HepG2 (cell line): Measurements from ENCODE around the gene TRERF1. TPM values are rescaled to one million over a fixed set of nuclear protein-coding genes. Genes with fewer than 3 reads are reported as not detected.

ENCODE experiments used
- ATAC-seq: fragments of 200-7000 bp; cut with Tn5 transposase; 3 replicates; pipeline ENCODE4 v1.9.1; 2020; ENCODE audit warnings: mild to moderate bottlenecking, moderate library complexity
- BruUV-seq: library from RNA; stranded (reverse); fragments of 400-500 nt; replicated peaks from 2 replicates; lab custom pipeline; 2021; lab: Mats Ljungman, UMichigan
- CTCF ChIA-PET: fragments of 300-600 bp; formaldehyde crosslinking; extraction: SDS; loops from one replicate; lab custom pipeline; 2021; ENCODE audit warnings: low total read pairs, inconsistent platforms, low intra/inter-chr PET ratio; lab: Yijun Ruan, JAX
- POLR2A ChIA-PET: fragments of 350-600 bp; sonication (Branson Sonifier 250); formaldehyde crosslinking; loops from one replicate; lab custom pipeline; 2020; ENCODE audit warnings: antibody characterized with exemption, inconsistent platforms; lab: Yijun Ruan, JAX
- DNase-seq: peaks from one replicate; pipeline ENCODE4 v3.0.0-alpha.2; 2015; ENCODE audit warnings: low spot score
- FAIRE-seq: peaks from 3 replicates; lab custom pipeline; 2011; peaks lifted over from hg19 to GRCh38; lab: Jason Lieb, UNC
- H2AFZ ChIP-seq: one replicate; pipeline ENCODE4 v1.6.1; 2011; ENCODE audit warnings: low read length, inconsistent platforms
- H3K27ac ChIP-seq: fragments of 300-600 bp; 3 replicates; pipeline ENCODE4 v1.8.0; 2011; ENCODE audit warnings: mixed run types, mild to moderate bottlenecking, mixed read lengths, low read length, inconsistent platforms; ENCODE audit not compliant: insufficient read depth; ENCODE audit errors: extremely low read length
- H3K27me3 ChIP-seq, 2 experiments: fragments of 200-600 bp in 1 of 2; 2 replicates in 1 of 2; 3 replicates in 1 of 2; pipeline versions ENCODE4 v1.6.0 to v1.8.0; 2011; ENCODE audit warnings: low read length in 2 of 2, mild to moderate bottlenecking in 2 of 2, moderate library complexity in 2 of 2, inconsistent platforms in 1 of 2; ENCODE audit not compliant: insufficient read depth in 2 of 2, control insufficient read depth in 1 of 2
- H3K36me3 ChIP-seq, 2 experiments: fragments of 200-600 bp in 1 of 2; replicated peaks in 1 of 2; 2 replicates in 1 of 2; 3 replicates in 1 of 2; pipeline versions ENCODE4 v1.5.1 to v1.8.0; 2011; ENCODE audit warnings: low read length in 2 of 2, inconsistent platforms in 1 of 2; ENCODE audit not compliant: insufficient read depth in 2 of 2, control insufficient read depth in 1 of 2
- H3K4me1 ChIP-seq: 2 replicates; pipeline ENCODE4 v1.5.1; 2012; ENCODE audit warnings: low read length, inconsistent platforms; ENCODE audit not compliant: insufficient read depth
- H3K4me2 ChIP-seq: 2 replicates; pipeline ENCODE4 v1.6.0; 2011; ENCODE audit warnings: low read depth, low read length, inconsistent platforms
- H3K4me3 ChIP-seq, 3 experiments: fragments of 200-600 bp in 1 of 3; sonication (generic), shearing (Covaris generic) in 1 of 3; replicated peaks in 1 of 3; 2 replicates each; pipeline ENCODE4 v1.5.1; 2011 to 2016; ENCODE audit warnings: low read length in 3 of 3, inconsistent platforms in 2 of 3, low read depth in 2 of 3, mild to moderate bottlenecking in 2 of 3, control low read depth in 1 of 3, mixed read lengths in 1 of 3; ENCODE audit not compliant: insufficient read depth in 1 of 3
- H3K79me2 ChIP-seq: one replicate; pipeline ENCODE4 v1.6.1; 2011; ENCODE audit warnings: low read length, inconsistent platforms; ENCODE audit not compliant: insufficient read depth
- H3K9ac ChIP-seq: 2 replicates; pipeline ENCODE4 v1.6.0; 2011; ENCODE audit warnings: mild to moderate bottlenecking, low read depth, low read length, inconsistent platforms; ENCODE audit not compliant: insufficient read depth
- H3K9me3 ChIP-seq: 2 replicates; pipeline ENCODE4 v1.5.1; 2012; ENCODE audit warnings: mild to moderate bottlenecking, low read length
- H4K20me1 ChIP-seq: 2 replicates; pipeline ENCODE4 v1.6.0; 2011; ENCODE audit warnings: inconsistent platforms, mild to moderate bottlenecking, low read length, moderate library complexity; ENCODE audit not compliant: insufficient read depth
- ARID2 ChIP-seq: sonication (generic); formaldehyde crosslinking; IDR thresholded peaks from 2 replicates; pipeline ENCODE4 v1.8.1; 2022; ENCODE audit warnings: mild to moderate bottlenecking, missing genetic modification reagents, borderline replicate concordance
- FOXK1 ChIP-seq: sonication (generic); formaldehyde crosslinking; IDR thresholded peaks from 2 replicates; pipeline ENCODE4 v1.4.0; 2020; ENCODE audit warnings: low read depth, missing genetic modification reagents, borderline replicate concordance
- IKZF4 ChIP-seq: sonication (generic); formaldehyde crosslinking; IDR thresholded peaks from 2 replicates; pipeline ENCODE4 v1.5.1; 2020; ENCODE audit warnings: borderline replicate concordance, mild to moderate bottlenecking, low read depth, missing genetic modification reagents; ENCODE audit errors: not compliant biosample characterization
- MATR3 ChIP-seq: sonication (generic); formaldehyde crosslinking; IDR thresholded peaks from 2 replicates; pipeline ENCODE4 v1.4.0; 2020; ENCODE audit warnings: missing genetic modification reagents
- MED13 ChIP-seq: sonication (generic); formaldehyde crosslinking; IDR thresholded peaks from 2 replicates; pipeline ENCODE4 v1.5.0; 2020; ENCODE audit warnings: missing genetic modification reagents
- SKI ChIP-seq: fragments of 450-650 bp; IDR thresholded peaks from one replicate; pipeline ENCODE4 v1.6.1; 2018; ENCODE audit warnings: mild to moderate bottlenecking; ENCODE audit not compliant: partially characterized antibody
- U2AF1 ChIP-seq: fragments of 200-400 bp; formaldehyde crosslinking; optimal IDR thresholded peaks from 2 replicates; pipeline ENCODE3; 2017; ENCODE audit warnings: mild to moderate bottlenecking, low read depth, low read length
- ZBTB8A ChIP-seq: sonication (generic); formaldehyde crosslinking; IDR thresholded peaks from 2 replicates; pipeline ENCODE4 v1.4.0; 2020; ENCODE audit warnings: mild to moderate bottlenecking, low read depth, missing genetic modification reagents, borderline replicate concordance
- ZNF367 ChIP-seq: sonication (generic); formaldehyde crosslinking; IDR thresholded peaks from 2 replicates; pipeline ENCODE4 v1.4.0; 2020; ENCODE audit warnings: missing genetic modification reagents, borderline replicate concordance
- WGBS: methylation state at CpG from one replicate; pipeline ENCODE4 v1.1.6; 2017; ENCODE audit warnings: low lambda C conversion rate; 5-methylcytosine and 5-hydroxymethylcytosine counted together
- in situ Hi-C: cut with HindIII; loops from 2 replicates; pipeline ENCODE4 v1.10.0; 2017; ENCODE audit warnings: low pct_unique_long_range_greater_than_20kb; ENCODE audit not compliant: extremely low pct_ligation_motif_present
- intact Hi-C: fragments of 100-400 bp; cut with micrococcal nuclease; formaldehyde crosslinking; loops from one replicate; pipeline ENCODE4 v1.10.0; 2022; ENCODE audit not compliant: unreplicated experiment
- polyA plus RNA-seq, 8 experiments: library from polyadenylated mRNA; depleted of rRNA in 3 of 8; stranded (reverse) in 7 of 8; unstranded in 1 of 8; fragments of >200 nt; fragmentation: Illumina TruSeq in 4 of 8; extraction: Trizol in 4 of 8; gene quantifications; 2 replicates each; pipeline versions ENCODE4 v1.2.1 to v1.2.3, GENCODE V29; 2011 to 2016; ENCODE audit warnings: low read depth in 4 of 8, missing spikeins in 1 of 8, mixed read lengths in 1 of 8; ENCODE audit not compliant: insufficient read depth in 1 of 8
- total RNA-seq, 5 experiments: library from RNA; depleted of rRNA; stranded (reverse); fragments of >200 nt; fragmentation: Illumina TruSeq; extraction: Trizol; gene quantifications; 2 replicates each; pipeline ENCODE4 v1.2.3, GENCODE V29; 2016; ENCODE audit warnings: low read depth in 1 of 5
- TF ChIP-seq, protein P1 (sequence below): sonication (generic); formaldehyde crosslinking; IDR thresholded peaks from 2 replicates; pipeline ENCODE4 v1.4.0; 2020; ENCODE audit warnings: missing genetic modification reagents
- TF ChIP-seq, protein P2 (sequence below): sonication (generic); formaldehyde crosslinking; IDR thresholded peaks from 2 replicates; pipeline ENCODE4 v1.5.1; 2020; ENCODE audit warnings: mild to moderate bottlenecking, missing genetic modification reagents, borderline replicate concordance
- TF ChIP-seq, protein P3 (sequence below): sonication (generic); formaldehyde crosslinking; IDR thresholded peaks from 2 replicates; pipeline ENCODE4 v1.8.1; 2023; ENCODE audit warnings: mild to moderate bottlenecking, inconsistent platforms, moderate library complexity, missing genetic modification reagents, borderline replicate concordance
- TF ChIP-seq, protein P4 (sequence below): IDR thresholded peaks from 2 replicates; pipeline ENCODE4 v1.6.1; 2016; ENCODE audit warnings: missing biosample characterization, missing genetic modification reagents, low read depth
- TF ChIP-seq, protein P5 (sequence below): sonication (generic); formaldehyde crosslinking; IDR thresholded peaks from 2 replicates; pipeline ENCODE4 v1.8.1; 2023; ENCODE audit warnings: mild to moderate bottlenecking, moderate library complexity, missing genetic modification reagents
- TF ChIP-seq, protein P6 (sequence below): sonication (generic); formaldehyde crosslinking; IDR thresholded peaks from 2 replicates; pipeline ENCODE4 v1.4.0; 2020; ENCODE audit warnings: missing genetic modification reagents

Gene TRERF1
- total and polyA plus RNA-seq, 2 of the 13 experiments (the other 11 are each of a cell fraction or from before 2014, with no cell fraction given), result 0.02 TPM; not detected in 1

DNA sequence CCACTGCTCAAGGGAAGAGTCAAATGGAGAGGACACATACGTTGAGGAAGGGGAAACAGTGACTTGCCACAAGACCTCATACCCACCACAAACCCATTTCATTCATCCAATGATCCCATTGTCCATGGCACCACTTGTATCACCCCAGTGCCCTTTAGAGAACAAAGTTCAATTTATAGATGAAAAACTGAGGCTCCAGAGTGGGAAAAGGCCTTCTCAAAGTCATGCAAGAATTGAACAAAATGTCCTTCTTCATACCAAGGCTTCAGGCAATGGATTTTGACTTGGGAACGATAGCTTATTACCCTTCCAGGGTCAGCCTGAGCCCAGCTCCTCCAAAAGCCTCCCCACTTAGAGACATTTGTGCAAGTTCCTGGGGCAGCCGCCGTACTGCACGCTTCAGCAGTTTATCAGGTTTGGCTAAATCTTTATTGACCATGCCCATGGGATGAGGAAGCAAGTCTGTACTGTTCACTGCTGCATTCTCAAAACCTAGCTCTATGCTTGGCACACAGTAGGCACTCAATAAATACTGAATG lies 186.8 kb downstream of the TRERF1 start:
- peaks cover 4 to 14% of the 10 kb centered on the region in 2 experiments; a peak in 3 of 5 replicates for H3K27me3 ChIP-seq
- FAIRE-seq (no peak), DNase-seq (no peak), ATAC-seq (no peak)
- H3K36me3 ChIP-seq, result no peaks in the 10 kb centered on the region
- H3K9ac ChIP-seq, result no peak overlapping the region
- peaks cover 8% of the 10 kb centered on the region; the same call in 1 of the 2 replicates for H3K4me1 ChIP-seq
- H3K4me2 ChIP-seq, result no peak overlapping the region
- WGBS, result 68% methylated on average over 5 of the region's 5 CpGs
- BruUV-seq, result no TSS peak
- H3K4me3 ChIP-seq, result no peak overlapping the region
- in situ Hi-C loops (loop anchor here (5.0 kb wide), 1 partner anchor 282 kb away; no protein-coding TSS in a partner anchor), intact Hi-C loops (no loop called here)
- no peak overlapping the region for H2AFZ ChIP-seq
- no peaks in the 10 kb centered on the region for H3K79me2 ChIP-seq
- H3K9me3 ChIP-seq, result no peaks in the 10 kb centered on the region
- no peak overlapping the region for H3K27ac ChIP-seq
- no peaks in the 10 kb centered on the region for H4K20me1 ChIP-seq
- ChIA-PET CTCF (no interaction called here), POLR2A (no interaction called here)
- TF ChIP-seq ZBTB8A (CRISPR knock-in tag), result no peak
- TF ChIP-seq, protein P1, sequence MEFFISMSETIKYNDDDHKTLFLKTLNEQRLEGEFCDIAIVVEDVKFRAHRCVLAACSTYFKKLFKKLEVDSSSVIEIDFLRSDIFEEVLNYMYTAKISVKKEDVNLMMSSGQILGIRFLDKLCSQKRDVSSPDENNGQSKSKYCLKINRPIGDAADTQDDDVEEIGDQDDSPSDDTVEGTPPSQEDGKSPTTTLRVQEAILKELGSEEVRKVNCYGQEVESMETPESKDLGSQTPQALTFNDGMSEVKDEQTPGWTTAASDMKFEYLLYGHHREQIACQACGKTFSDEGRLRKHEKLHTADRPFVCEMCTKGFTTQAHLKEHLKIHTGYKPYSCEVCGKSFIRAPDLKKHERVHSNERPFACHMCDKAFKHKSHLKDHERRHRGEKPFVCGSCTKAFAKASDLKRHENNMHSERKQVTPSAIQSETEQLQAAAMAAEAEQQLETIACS (CRISPR knock-in tag), result no peak
- no peak for TF ChIP-seq MATR3 (CRISPR knock-in tag)
- TF ChIP-seq MED13, result no peak
- no peak for TF ChIP-seq FOXK1 (CRISPR knock-in tag)
- TF ChIP-seq IKZF4 (CRISPR knock-in tag), result no peak
- TF ChIP-seq, protein P2, sequence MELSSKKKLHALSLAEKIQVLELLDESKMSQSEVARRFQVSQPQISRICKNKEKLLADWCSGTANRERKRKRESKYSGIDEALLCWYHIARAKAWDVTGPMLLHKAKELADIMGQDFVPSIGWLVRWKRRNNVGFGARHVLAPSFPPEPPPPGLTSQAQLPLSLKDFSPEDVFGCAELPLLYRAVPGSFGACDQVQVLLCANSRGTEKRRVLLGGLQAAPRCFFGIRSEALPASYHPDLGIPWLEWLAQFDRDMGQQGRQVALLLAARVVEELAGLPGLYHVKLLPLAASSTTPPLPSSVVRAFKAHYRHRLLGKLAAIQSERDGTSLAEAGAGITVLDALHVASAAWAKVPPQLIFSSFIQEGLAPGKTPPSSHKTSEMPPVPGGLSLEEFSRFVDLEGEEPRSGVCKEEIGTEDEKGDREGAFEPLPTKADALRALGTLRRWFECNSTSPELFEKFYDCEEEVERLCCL (CRISPR knock-in tag), result no peak
- no peak for TF ChIP-seq U2AF1
- no peak for TF ChIP-seq ZNF367 (CRISPR knock-in tag)
- TF ChIP-seq, protein P3, sequence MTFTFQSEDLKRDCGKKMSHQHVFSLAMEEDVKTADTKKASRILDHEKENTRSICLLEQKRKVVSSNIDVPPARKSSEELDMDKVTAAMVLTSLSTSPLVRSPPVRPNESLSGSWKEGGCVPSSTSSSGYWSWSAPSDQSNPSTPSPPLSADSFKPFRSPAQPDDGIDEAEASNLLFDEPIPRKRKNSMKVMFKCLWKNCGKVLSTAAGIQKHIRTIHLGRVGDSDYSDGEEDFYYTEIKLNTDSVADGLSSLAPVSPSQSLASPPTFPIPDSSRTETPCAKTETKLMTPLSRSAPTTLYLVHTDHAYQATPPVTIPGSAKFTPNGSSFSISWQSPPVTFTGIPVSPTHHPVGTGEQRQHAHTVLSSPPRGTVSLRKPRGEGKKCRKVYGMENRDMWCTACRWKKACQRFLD (CRISPR knock-in tag), result no peak
- TF ChIP-seq ARID2, result no peak
- TF ChIP-seq, protein P4, sequence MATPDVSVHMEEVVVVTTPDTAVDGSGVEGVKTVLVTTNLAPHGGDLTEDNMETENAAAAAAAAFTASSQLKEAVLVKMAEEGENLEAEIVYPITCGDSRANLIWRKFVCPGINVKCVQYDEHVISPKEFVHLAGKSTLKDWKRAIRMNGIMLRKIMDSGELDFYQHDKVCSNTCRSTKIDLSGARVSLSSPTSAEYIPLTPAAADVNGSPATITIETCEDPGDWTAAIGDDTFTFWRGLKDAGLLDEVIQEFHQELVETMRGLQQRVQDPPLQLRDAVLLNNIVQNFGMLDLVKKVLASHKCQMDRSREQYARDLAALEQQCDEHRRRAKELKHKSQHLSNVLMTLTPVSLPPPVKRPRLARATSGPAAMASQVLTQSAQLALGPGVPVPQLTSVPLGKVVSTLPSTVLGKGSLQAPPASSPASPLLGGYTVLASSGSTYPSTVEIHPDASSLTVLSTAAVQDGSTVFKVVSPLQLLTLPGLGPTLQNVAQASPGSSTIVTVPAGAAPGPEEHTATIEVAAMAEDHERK (CRISPR knock-in tag), result no peak
- TF ChIP-seq SKI, result no peak
- TF ChIP-seq, protein P5, sequence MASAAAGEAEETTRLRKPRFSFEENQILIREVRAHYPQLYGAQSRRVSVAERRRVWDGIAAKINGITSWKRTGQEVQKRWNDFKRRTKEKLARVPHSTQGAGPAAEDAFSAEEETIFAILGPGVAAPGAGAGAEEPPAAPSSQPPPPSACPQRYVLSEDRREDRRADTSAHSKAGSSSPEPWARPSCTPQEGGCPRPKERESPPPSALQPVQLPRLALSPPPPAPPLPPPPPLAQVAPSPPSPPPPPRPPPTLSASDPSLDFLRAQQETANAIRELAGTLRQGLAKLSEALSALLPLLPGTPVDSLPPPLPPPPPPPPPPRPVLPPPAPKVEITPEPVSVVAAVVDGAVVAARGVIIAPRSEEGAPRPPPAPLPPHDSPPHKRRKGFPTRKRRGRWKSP (CRISPR knock-in tag), result no peak
- TF ChIP-seq, protein P6, sequence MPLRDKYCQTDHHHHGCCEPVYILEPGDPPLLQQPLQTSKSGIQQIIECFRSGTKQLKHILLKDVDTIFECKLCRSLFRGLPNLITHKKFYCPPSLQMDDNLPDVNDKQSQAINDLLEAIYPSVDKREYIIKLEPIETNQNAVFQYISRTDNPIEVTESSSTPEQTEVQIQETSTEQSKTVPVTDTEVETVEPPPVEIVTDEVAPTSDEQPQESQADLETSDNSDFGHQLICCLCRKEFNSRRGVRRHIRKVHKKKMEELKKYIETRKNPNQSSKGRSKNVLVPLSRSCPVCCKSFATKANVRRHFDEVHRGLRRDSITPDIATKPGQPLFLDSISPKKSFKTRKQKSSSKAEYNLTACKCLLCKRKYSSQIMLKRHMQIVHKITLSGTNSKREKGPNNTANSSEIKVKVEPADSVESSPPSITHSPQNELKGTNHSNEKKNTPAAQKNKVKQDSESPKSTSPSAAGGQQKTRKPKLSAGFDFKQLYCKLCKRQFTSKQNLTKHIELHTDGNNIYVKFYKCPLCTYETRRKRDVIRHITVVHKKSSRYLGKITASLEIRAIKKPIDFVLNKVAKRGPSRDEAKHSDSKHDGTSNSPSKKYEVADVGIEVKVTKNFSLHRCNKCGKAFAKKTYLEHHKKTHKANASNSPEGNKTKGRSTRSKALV (CRISPR knock-in tag), result no peak
